ENCODE measurements around the gene PBXIP1.

- TF ChIP-seq POLR2AphosphoS5 (IDR thresholded peaks at IDR 0.05) (no peak), CTCF (IDR thresholded peaks at IDR 0.05) (no peak), POLR2A (IDR thresholded peaks at IDR 0.05) (no peak)
Measured at GRCh38 chr1:154935749-154936554, 19.9 kb downstream of the PBXIP1 start.
